ENCODE data around the gene TNNC1. TPM values are rescaled to one million over a fixed set of nuclear protein-coding genes. Genes with fewer than 3 reads are reported as not detected.

Gene TNNC1
- polyA plus RNA-seq, 3 donors: not detected

DNA sequence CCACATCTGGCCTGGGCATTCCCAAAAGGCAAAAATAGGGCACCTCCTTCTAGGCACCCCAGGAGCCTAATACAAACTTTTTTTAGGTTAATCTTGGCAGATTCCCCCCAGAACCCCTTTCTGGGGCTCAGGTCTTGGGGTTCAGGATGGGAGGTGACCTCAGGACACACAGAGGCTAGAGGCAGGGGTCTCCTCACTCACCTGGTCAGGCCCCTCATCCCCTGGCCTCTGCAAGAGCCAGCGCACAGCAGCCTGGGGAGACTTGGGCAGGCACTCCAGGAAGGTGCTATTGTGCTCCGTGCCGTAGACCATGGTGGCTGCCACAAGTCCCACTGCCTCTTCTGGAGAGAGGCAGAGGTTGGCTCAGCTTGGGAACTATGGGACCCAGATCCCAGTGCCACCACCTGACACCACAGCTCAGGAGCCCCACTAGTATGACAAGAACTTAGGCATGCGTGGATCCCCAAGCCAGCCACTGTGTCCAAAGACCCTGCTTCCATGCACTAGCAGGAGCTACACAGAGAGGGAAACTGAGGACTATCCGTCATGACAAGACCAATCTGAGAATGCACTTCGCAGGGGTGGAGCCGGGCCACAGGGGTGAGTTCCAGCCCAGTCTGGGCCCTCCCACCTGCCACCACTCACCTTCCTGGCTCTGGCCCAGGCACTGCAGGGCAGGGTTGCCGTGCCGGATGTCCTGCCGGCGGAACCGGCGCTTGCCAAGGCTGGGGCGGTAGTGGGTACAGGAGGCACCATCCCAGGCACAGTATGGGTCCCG lies 16.3 kb downstream of the TNNC1 start:
- Mint-ChIP-seq H3K4me3 (no peak overlapping the region), H3K27ac (peak overlapping the region in 1 of 7 donors; percentile 57)

GRCh38 chr3:52436500-52437149 lies 17.2 kb downstream of the TNNC1 start:
- no peak overlapping the region for H3K27ac ChIP-seq (ENCODE audit: low read depth in 1 of 2, low read length in 2 of 2)
- peak in 1 of 3 donors; percentile 8 for DNase-seq
- H3K9ac ChIP-seq (ENCODE audit: insufficient read depth, low read length, poor library complexity, severe bottlenecking): no peak overlapping the region
- TF ChIP-seq, protein P1, sequence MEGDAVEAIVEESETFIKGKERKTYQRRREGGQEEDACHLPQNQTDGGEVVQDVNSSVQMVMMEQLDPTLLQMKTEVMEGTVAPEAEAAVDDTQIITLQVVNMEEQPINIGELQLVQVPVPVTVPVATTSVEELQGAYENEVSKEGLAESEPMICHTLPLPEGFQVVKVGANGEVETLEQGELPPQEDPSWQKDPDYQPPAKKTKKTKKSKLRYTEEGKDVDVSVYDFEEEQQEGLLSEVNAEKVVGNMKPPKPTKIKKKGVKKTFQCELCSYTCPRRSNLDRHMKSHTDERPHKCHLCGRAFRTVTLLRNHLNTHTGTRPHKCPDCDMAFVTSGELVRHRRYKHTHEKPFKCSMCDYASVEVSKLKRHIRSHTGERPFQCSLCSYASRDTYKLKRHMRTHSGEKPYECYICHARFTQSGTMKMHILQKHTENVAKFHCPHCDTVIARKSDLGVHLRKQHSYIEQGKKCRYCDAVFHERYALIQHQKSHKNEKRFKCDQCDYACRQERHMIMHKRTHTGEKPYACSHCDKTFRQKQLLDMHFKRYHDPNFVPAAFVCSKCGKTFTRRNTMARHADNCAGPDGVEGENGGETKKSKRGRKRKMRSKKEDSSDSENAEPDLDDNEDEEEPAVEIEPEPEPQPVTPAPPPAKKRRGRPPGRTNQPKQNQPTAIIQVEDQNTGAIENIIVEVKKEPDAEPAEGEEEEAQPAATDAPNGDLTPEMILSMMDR (IDR thresholded peaks at IDR 0.05): no peak
- H3K36me3 ChIP-seq (replicated peaks in 1 of 2; ENCODE audit: control insufficient read depth in 1 of 2, insufficient read depth in 2 of 2, low read length in 2 of 2): no peaks in the 10 kb centered on the region
- no peaks in the 10 kb centered on the region for H3K79me2 ChIP-seq (ENCODE audit: insufficient read depth, low read length)
- H3K4me1 Mint-ChIP-seq: peaks cover 40% of the 10 kb centered on the region
- H3K4me1 ChIP-seq (ENCODE audit: control insufficient read depth in 1 of 2, insufficient read depth in 2 of 2, low read length in 2 of 2): peaks cover 36 to 39% of the 10 kb centered on the region in 2 donors
- peaks cover 0 to 3% (median 0%) of the 10 kb centered on the region in 7 donors for H3K9me3 Mint-ChIP-seq
- no peaks in the 10 kb centered on the region for H3K9me3 ChIP-seq (replicated peaks in 1 of 2; ENCODE audit: control insufficient read depth in 1 of 2, insufficient read depth in 1 of 2, low read length in 2 of 2)
- peak overlapping the region in 1 of 2 donors; percentile 27 for H3K4me3 Mint-ChIP-seq
- H3K36me3 Mint-ChIP-seq: no peaks in the 10 kb centered on the region
- H3K4me2 ChIP-seq (replicated peaks; ENCODE audit: extremely low read depth, low read length, poor library complexity, severe bottlenecking): peak overlapping the region; percentile 30
- H3K27me3 Mint-ChIP-seq (ENCODE audit: low read depth in 3 of 3): peaks cover 0 to 7% (median 3%) of the 10 kb centered on the region in 3 donors
- WGBS (ENCODE audit: insufficient coverage): 37% methylated on average over 3 of the region's 13 CpGs
- no peak overlapping the region for H3K4me3 ChIP-seq (replicated peaks in 1 of 3; ENCODE audit: low read depth in 2 of 3, low read length in 3 of 3)
- H2AFZ ChIP-seq (ENCODE audit: insufficient read depth, low read depth, low read length, poor library complexity, severe bottlenecking): peak overlapping the region; percentile 72
- intact Hi-C loops (cut with micrococcal nuclease): no loop called here
- peak overlapping the region in 3 of 7 donors; percentile 36 to 57 (median 42) for H3K27ac Mint-ChIP-seq
- no peaks in the 10 kb centered on the region for H4K20me1 ChIP-seq (ENCODE audit: insufficient read depth, low read length)
- no peaks in the 10 kb centered on the region for H3K27me3 ChIP-seq (ENCODE audit: control insufficient read depth in 2 of 2, insufficient read depth in 2 of 2, low read length in 2 of 2)

More for the DNA sequence above, 16.3 kb downstream of the TNNC1 start:
- peaks cover 29 to 32% of the 10 kb centered on the region in 2 donors for H3K4me1 ChIP-seq (ENCODE audit: control insufficient read depth in 1 of 2, insufficient read depth in 2 of 2, low read length in 2 of 2)
- Mint-ChIP-seq H3K9me3 (no peaks in the 10 kb centered on the region), H3K36me3 (no peaks in the 10 kb centered on the region), H3K27me3 (ENCODE audit: low read depth in 3 of 3) (peaks cover 0 to 7% (median 3%) of the 10 kb centered on the region in 3 donors), H3K4me1 (peaks cover 32% of the 10 kb centered on the region)
- intact Hi-C loops (cut with micrococcal nuclease): no loop called here
- H3K4me3 ChIP-seq (replicated peaks in 1 of 3; ENCODE audit: low read depth in 2 of 3, low read length in 3 of 3): no peak overlapping the region
- H3K4me2 ChIP-seq (replicated peaks; ENCODE audit: extremely low read depth, low read length, poor library complexity, severe bottlenecking): peak overlapping the region; percentile 30
- H3K79me2 ChIP-seq (ENCODE audit: insufficient read depth, low read length): no peaks in the 10 kb centered on the region
- TF ChIP-seq, protein P1 (IDR thresholded peaks at IDR 0.05): no peak
- no peaks in the 10 kb centered on the region for H4K20me1 ChIP-seq (ENCODE audit: insufficient read depth, low read length)
- no peaks in the 10 kb centered on the region for H3K27me3 ChIP-seq (ENCODE audit: control insufficient read depth in 2 of 2, insufficient read depth in 2 of 2, low read length in 2 of 2)
- H2AFZ ChIP-seq (ENCODE audit: insufficient read depth, low read depth, low read length, poor library complexity, severe bottlenecking): no peak overlapping the region
- no peak overlapping the region for H3K9ac ChIP-seq (ENCODE audit: insufficient read depth, low read length, poor library complexity, severe bottlenecking)
- DNase-seq: no peak
- WGBS (ENCODE audit: insufficient coverage): 97% methylated on average over 15 of the region's 15 CpGs
- H3K9me3 ChIP-seq (replicated peaks in 1 of 2; ENCODE audit: control insufficient read depth in 1 of 2, insufficient read depth in 1 of 2, low read length in 2 of 2): no peaks in the 10 kb centered on the region
- no peaks in the 10 kb centered on the region for H3K36me3 ChIP-seq (replicated peaks in 1 of 2; ENCODE audit: control insufficient read depth in 1 of 2, insufficient read depth in 2 of 2, low read length in 2 of 2)
- H3K27ac ChIP-seq (ENCODE audit: low read depth in 1 of 2, low read length in 2 of 2): no peak overlapping the region
